HG03039 (cell line): ENCODE results near the gene NR4A1.

Experiments
- ATAC-seq: cut with Tn5 transposase; IDR thresholded peaks from one replicate; pipeline ENCODE4 v1.9.1; 2021; ENCODE audit warnings: mild to moderate bottlenecking, moderate library complexity; ENCODE audit not compliant: unreplicated experiment

Gene NR4A1

DNA sequence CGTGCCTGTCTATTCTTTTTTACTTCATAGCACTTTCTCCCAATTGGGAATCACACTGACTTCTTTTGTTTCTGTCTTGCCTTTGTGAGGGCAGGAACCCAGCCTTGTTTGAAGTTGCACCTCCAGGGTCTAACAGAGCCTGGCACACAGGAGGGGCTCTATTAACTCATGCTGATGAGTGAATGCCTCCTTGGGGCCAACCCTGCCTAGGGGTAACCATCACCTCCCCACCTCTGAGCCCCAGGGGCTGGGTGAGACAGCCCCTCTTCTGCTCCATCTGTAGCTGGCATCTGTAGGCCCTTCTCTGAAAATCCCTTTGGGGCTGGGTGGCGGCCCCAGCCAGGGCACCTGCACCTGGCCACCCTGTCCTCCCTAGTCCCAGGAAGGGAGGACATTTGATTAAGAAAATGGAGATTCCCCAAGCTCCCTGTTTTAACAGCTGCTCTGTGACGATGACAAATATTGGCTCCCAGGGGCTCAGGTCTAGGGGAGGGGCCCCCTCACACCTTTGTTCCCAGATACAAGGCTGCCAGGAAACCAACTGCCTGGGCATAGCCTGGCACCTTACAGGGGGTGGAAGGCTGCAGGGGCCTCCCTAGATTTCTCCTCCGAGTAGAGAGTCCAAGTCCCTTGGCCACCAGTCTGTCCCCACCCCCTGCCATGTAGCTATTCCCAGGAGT lies 32.7 kb upstream of the NR4A1 start:
- ATAC-seq, result no peak

DNA sequence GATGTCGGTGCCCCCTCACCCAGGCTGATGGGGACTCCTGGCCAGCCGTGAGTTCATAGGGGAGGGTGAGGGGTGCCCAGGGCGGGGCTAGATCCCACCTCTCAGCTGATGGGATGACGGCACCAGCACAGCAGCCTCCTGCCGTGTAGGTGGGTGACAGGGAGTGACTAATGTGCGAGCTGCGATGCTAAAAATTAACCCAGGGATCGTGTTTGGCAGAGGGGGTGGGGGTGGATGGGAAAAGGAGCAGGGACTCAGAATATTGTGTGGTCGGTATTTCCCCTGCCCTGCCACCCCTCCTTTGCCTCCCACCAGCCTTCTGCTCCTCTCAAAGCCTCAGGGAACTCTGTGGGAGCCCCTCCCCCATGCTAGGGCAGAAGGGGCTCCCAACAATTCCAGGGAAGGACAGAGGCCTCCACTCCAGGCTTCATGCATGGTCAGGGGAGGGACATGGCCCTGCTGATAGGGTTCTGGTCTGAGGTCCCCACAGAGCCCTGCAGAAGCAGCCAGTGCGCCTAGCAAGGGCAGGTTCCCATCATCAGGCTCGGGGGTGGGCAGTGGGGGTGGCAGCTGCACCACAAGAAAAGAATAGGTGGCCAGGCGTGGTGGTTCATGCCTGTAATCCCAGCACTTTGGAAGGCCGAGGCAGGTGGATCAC lies 32.0 kb upstream of the NR4A1 start:
- ATAC-seq, result no peak

DNA sequence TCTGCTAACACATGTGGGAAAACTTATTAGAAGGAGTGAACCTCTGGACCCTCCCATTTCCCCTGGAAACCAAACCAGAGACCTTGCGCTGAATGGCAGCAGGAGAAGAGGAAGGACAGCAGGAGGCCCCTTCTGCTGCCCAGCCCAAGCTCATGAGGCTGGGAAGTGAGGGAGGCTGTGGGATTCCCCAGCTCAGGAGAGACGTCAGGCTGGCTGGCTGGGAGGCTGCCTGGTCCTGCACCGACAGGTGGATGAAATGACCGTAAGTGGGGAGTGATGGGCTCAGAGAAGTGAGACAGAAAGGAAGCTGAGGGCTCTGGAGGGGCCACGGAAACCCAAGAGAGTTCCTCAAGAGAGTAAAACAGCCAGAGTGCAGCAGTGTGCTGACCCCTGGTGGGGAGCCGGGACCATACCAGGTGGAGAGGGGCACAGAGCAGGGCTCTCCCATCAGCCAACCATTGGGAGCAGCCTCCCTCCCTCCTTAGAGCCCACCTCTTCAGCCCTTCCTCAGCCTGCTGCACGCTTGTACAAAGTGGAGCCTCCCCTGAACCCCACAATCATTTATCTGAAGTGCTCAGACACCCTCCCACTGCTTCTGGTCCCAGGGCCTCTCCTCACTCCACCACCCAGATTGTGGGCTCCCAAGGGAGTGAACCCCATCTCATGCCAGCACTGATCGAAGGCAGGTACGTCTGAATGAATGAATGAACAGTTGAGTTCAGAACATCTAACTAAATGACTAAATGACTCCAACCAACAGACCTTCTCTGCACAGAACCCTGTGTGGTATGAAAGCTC lies 30.5 kb upstream of the NR4A1 start:
- ATAC-seq, result no peak

DNA sequence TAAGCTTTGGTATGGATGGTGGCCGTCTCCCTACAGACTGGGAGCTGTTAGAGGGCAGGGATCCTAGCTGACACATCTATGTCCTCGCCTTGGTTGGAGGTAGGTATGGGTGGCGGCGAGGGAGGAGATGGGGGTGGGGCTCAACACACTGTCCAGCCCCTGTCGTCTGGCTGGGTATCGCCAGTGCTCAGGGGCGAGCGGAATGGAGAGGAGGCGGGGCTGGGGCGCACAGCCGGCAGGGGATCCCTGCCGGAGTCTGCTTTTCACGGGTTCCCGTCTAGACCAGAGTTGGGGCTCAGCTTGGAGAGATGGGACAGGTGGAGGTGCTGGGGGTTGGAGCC lies 28.4 kb upstream of the NR4A1 start:
- no peak for ATAC-seq

DNA sequence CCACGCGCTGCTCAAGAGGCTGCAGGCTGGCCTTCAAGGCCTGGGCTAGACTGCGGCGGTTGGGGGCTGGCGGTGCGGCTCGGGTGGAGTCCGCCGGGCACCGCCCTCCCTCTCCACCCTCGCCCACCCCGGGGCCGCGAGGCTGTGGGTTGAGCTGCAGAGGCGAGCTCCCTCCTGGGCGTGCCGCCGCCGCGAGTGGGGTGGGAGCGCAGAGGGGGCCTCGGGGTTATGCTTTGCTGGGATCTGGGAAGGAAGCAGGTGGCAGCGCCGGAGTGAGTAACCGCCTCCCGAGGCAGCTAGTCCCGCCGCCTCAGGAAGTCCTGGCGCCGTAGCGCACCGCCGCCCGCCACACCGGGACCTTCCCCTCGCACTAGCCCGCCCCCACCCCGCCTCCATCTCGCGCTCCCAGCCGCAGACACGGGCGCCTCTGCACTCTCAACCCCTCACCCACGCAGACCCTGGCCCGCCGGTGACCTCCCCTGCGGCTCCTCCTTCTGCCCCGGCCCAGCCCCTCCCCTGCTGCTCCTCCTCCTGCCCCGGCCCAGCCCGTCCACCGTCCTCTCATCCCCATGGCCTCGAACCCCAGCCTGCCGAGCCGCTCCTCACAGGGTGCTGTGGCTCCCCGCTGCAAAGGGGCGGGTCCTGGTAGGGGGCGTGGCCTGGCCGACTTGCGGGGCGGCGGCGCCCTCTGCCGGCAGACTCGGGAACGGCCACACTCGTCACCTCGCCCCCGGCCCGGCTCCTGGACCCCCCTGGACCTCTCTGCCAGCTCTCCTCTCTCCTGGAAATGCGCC lies 27.9 kb upstream of the NR4A1 start:
- ATAC-seq, result peak; percentile 44

DNA sequence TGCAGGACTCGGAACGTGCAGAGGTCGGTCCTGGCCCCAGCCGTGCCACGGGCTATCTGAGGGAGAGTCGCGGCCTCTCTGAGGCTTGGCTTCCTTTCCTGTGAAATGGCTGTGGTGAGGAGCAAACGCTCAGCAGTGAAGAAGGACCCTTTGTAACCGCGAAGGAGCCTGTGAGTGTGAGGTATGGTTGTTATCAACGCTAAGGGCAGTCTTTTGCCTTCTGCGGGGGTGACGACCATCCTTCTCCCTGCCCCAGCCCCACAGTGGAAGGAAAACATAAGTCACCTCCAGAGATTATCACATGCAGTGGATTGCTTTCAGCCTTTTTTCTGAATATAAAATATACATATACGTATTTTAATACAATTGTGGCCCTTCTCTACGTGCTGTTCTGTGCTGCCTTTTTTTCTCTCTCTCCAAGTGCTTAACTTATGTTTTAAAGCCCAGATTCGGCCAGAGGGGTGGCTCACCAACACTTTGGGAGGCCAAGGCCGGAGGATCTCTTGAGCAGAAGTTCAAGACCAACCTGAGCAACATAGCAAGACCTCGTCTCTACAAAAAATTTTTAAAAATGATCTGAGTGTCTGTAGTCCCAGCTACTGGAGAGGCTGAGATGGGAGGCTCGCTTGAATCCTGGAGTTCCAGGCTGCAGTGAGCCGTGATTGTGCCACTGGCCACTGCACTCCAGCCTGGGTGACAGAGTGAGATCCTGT lies 27.1 kb upstream of the NR4A1 start:
- ATAC-seq, result no peak

DNA sequence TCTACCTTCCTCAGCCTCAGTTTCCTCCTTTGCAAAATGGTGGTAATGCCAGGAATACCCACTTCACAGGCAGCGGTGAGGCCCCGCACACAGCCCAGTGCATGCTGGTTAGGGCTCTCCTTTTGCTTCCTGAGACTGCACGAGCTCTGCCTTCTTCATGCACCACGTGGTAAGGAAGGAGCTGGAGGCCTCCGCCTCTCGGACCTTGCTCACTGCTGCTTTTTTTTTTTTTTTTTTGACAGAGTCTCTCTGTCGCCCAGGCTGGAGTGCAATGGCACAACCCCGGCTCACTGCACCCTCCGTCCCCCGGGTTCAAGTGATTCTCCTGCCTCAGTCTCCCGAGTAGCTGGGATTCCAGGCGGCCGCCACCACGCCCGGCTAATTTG lies 26.4 kb upstream of the NR4A1 start:
- no peak for ATAC-seq

DNA sequence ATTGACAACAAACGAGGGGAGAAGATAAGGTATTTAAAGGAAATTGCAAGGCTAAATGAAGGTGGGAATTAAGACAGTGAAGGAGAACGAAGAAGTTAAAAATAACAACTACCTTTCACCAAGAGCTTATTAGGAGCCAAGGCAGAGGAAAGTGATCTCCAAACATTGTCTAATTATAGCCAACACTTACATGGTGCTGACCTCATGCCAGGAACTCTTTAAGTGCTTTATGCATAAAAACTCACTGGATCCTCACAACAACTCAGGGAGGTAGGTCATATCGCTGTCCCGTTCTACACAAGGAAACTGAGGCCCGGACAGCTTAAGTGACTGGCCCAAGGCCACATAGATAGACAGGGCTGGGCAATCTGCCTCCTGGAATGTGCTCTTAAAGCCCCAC lies 25.0 kb upstream of the NR4A1 start:
- ATAC-seq, result no peak

DNA sequence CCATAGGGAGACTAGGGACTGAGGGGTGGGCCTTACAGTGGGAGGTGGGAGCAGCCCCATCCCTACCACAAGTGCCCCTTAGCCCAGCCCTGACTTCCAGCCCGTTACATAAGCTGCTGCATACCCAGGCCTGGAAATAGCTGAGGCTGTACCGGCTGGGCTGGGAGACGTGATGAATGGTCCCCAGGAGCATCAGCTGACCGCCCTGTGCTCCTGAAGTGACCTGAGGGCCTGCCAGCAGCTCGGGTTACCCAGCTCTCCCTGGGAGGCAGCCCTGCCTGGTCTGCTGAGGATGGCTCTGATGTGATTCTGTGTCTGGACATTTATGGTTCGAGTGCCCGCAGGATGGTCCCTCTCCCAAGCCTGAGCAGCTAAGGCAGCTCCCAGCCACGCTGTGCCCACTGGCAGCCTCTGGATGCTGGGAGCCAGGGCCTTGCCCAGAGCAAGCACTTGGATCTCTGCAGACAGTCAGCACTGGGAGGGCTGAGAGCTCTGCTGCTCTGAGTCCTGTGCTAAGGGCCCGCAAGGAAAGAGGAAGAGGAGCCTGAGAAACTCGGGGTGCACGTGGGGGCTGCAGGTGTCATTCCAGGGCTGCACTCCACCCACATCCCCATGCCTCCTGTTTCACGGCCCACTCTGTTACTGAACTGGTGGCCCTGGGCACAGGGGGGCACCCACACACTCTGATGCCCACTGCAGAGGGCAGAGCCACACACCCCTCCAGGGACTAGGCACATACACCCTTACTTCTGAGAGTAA lies 24.0 kb upstream of the NR4A1 start:
- ATAC-seq, result no peak

DNA sequence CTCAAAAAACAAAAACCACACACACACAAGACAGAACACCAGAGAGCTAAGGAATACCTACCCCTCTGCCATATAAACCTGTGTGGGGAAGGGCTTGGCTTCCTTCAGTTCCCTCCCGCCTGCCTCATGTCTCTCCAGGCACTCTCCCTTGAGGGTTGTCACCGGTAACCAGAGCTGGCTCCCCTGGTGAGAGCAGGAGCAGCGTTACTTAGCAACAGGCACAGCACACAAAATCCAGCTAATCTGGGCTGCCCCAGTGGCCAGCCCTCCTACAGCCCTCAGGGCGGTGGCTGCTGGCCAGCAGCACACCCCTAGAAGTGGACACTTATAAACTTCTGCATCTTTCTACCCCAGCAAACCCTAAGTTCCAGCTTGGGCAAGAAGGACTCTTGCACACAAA lies 21.6 kb upstream of the NR4A1 start:
- ATAC-seq, result no peak

DNA sequence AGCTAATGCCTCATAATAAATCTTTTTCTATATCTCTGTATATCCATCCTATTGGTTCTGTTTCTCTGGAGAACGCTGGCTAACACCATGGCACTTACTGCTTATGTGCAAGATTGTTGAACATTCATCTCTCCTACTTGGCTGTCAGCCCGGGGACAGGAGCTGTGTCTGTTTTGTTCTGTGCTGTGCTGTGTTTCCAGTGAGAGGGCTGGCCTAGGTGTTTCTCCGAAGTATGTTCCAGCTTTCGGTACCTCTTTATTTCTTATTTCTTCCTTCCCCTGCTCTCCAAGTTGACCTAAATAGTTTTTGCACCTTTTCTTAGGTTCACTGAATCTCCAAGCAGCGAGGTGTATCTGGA lies 18.8 kb upstream of the NR4A1 start:
- no peak for ATAC-seq

DNA sequence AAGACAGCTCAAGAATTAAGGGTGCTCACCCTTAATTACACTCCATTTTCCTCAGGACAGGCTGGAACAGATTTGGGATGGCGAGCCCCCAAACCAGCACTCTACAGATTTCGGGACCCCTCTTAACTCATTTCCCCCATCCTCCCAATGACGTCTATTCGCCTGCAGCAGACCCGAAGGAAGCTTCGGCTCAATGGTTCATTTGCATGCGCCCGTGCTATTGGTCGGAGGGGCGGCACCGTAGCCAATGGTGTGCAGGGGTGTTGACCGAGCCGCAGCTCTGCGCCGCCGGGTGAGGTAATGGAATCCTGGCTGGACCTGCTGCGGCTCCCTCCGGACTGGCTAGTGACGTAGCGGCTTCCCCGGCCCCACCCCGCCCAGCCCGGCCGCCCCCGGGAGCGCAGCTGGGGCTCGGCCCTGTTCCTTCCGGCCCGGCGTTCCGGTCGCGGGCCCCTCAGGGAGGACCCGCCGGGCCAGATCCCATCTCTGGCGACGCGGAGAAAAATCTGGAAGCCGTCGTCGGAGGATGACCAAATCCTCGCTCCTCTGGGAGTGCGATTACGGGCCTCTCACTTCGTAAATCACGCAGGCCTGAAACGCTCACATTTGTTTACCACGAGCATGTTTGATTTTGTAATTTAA lies 18.3 kb upstream of the NR4A1 start:
- peak; percentile 90 for ATAC-seq

DNA sequence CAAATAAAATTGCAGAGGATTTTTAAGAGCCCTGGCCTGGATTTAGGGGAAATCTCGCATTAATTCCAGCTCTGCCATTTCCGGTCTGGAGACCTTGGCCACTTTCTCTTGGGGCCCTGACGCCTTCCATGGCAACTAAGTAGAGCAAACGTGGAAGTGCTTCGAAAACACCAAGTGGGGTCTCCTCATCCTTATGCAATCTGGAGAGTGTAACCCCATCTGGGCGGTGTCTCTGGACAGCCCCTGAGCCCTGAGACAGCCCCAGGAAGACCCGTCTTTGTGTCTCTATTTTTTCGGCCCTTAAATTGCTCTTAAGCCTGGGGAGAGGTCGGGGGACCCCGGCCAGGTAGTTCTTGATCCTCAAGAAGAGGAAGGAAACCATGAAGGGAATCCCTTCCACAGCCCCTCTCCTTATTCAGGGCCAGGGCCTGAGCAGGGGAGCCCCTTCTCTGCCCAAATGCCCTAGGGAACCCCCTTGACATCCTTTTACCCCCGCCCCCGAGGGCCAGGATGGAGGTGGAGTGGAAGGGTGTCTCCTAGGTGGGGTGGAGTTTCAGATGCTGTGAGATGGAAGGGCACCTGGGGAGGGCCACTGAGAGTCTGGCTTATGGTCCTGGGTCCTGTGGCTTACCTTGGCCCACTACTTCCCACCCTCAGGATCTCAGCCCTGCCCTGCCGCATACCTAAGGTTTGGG lies 17.6 kb upstream of the NR4A1 start:
- no peak for ATAC-seq

DNA sequence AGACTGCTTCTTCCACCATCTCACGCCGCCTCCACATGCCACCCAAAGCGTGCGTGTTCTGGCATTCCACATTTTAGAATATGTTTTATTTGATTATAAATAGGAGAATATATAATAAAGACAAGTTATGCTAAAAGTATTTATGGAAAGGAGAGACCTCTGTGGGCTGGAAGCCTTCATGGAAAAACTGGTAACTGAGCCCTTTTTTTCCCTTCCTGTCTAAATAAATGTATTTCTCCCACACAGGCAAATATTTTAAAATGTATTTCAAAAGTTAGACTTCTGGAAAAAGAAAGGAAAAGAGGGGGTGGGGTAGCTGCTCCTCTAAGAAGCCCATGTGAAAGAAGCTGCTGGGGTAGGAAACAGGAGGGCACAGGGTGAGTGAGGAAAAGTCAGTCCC lies 16.1 kb upstream of the NR4A1 start:
- ATAC-seq, result no peak

DNA sequence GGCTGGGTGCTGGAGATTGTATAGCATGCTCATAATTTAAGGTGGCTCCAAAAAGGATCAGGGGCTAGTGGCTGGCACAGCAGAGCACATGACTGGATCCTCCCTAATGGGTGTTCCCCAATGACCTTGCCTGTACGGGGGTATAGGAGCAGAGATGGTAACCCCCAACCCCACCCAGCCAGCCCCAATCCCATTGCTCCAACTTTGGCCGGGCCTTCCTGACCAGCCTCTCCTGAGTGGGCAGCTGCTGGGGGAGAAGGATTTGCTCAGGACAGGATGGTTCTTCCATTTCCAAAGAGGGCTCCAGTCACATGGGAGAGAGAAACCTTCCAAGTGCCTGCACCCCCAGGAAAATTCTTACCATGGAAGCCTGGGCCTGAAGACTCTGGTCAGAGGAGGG lies 15.3 kb upstream of the NR4A1 start:
- ATAC-seq, result no peak

DNA sequence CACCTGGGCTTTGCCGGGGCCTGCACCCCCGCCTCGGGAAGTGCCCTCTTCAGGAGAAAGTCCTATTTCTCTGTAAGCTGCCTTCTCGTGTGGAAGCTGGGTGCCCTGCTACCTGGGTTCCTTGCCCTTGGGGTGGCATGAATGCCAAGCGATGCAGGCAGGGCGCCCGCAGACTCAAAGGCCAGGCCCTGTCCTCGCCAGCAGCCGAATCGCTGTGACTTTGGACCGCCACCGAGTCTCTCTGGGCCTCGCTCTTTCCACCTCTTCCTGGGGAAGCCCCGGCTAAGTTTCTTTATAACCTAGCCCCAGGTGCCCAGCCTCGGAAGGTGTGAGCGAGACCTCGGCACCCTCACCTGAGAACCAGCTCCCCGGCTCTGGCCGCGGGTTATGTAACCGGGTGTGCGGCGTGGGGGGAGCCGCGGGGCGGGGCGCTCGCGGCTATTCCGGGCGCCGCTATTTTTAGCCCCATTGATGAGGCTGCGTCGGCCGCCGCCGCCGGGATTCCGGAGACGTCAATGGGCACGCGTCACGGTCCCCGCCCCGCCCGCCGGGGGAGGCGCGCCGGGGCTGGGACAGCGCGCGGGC lies 14.6 kb upstream of the NR4A1 start:
- peak; percentile 40 for ATAC-seq

DNA sequence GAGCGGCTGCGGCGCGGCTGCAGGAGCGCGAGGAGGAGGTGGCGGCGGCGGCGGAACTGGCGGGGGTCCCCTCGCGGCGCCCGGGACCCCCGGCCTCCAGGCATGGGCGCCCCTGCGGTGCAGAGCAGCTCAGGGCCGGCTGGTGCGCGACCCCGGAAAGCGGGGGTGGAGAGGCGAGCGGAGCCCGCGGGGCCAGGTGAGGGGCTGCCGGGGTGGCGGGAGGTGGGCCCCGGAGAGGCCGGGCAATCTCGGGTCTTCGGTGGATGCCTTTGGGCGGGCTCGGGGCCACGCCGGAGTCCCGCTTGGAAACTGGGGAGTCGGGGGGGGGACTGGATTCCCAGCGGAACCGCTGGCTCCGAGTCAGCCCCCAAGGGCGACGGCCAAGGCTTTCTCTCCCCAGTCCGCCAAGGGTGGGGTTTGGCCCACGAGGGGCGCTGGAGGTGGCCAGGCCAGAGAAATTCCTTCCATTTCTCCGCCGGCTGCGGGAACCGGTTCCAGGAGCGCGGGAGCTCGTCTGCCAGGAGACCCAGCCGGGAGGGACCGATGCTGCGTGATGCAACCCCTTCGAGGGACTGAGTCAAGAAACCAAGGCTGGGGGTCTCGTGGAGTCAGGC lies 13.9 kb upstream of the NR4A1 start:
- no peak for ATAC-seq

DNA sequence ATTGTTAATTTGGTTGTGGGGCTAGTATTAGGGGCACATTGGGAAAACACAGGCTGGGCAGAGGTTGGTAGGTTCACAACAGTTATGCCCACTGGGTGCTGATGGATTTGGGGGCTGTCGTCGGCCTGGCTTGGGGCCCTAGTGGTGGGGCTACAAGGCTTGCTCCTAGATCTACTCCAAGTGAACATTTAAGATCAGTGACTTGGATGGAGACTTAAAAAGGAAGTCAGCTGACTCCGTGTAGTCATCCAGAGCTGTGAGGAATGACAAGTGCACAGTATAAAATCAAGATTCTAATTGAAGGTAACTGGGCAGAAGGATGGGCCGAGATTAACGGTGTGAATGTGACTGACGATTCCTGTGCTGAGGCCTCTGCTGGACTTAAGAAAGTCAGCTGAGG lies 12.8 kb upstream of the NR4A1 start:
- no peak for ATAC-seq
